ENCODE data around the gene CNPPD1.
A peak's percentile ranks its signal among the peaks of the same experiment; 100 is the strongest.

CNPPD1 gene

GRCh38 chr2:219219784-219220532, 43.2 kb upstream of the CNPPD1 start:
- H3K9me3 Mint-ChIP-seq: no peaks in the 10 kb centered on the region
- H3K27me3 Mint-ChIP-seq (ENCODE audit: low read depth): no peaks in the 10 kb centered on the region
- peak overlapping the region; percentile 5 to 96 (median 94) for H3K4me3 Mint-ChIP-seq
- peaks cover 38% of the 10 kb centered on the region for H3K4me1 Mint-ChIP-seq
- H3K27ac Mint-ChIP-seq: peak overlapping the region in 2 of 3 experiments; percentile 65 to 90
- H3K36me3 Mint-ChIP-seq (ENCODE audit: low read depth): peaks cover 30% of the 10 kb centered on the region
- TF ChIP-seq, protein P1, sequence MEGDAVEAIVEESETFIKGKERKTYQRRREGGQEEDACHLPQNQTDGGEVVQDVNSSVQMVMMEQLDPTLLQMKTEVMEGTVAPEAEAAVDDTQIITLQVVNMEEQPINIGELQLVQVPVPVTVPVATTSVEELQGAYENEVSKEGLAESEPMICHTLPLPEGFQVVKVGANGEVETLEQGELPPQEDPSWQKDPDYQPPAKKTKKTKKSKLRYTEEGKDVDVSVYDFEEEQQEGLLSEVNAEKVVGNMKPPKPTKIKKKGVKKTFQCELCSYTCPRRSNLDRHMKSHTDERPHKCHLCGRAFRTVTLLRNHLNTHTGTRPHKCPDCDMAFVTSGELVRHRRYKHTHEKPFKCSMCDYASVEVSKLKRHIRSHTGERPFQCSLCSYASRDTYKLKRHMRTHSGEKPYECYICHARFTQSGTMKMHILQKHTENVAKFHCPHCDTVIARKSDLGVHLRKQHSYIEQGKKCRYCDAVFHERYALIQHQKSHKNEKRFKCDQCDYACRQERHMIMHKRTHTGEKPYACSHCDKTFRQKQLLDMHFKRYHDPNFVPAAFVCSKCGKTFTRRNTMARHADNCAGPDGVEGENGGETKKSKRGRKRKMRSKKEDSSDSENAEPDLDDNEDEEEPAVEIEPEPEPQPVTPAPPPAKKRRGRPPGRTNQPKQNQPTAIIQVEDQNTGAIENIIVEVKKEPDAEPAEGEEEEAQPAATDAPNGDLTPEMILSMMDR (IDR thresholded peaks at IDR 0.05; ENCODE audit: unreplicated experiment in 3 of 3): no peak

DNA sequence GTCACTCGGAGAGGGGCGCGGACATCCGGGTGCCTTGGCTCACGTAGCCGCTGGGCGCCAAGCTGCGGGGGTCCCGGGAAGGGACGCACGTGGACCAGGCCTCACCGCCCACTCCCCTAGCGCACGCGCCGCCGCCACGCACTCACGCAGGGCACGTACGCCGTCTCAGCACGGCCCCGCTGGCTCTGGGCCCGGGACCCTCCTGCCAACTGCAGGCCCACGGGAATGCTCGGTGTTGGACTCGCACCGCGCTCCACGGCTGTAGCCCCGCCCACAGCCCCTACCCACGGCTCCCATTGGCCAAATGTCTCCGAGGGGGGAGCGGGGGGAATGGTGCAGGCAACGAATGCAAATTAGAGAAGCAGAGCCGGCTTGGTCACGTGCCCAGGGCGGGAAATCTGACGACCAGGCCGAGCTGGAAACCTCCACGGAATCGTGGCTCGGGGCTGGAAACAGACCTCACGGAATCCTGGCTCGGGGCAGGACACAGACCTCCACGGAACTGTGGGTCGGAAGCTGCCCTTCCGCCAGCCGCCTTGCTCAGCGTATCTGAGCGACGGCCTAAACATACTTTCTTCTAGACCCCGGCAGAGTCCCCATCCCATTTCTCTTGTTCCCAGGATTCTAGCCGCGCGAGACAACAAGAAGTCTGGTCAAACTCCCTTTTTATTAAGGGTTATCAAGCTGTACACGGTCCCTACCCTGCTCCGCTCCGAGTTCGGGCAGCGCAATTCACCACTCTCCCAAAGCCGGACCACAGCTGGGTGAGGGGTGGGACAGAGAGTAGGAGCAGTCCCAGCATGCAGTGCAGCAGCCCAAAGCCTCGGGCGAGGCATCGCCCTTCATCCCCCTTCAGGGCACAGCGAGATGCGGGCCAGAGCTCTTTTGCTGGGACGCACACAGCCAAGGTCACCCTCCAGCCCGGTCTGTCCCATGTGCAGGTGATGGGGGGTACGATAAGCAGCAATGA, 42.3 kb upstream of the CNPPD1 start, which contains the start of gene ABCB6:
Gene ABCB6 (minus strand): TSS at position 227 of the 970 bp plus-strand sequence. CDS start 285 bp downstream, outside the sequence.
- H3K9me3 Mint-ChIP-seq: no peaks in the 10 kb centered on the region
- H3K36me3 Mint-ChIP-seq (ENCODE audit: low read depth): peaks cover 28% of the 10 kb centered on the region

GRCh38 chr2:219218217-219218731, 41.5 kb upstream of the CNPPD1 start:
- TF ChIP-seq, protein P1 (IDR thresholded peaks at IDR 0.05; ENCODE audit: unreplicated experiment in 3 of 3): peak in 1 of 3 experiments; percentile 8
- Mint-ChIP-seq H3K4me1 (peaks cover 41% of the 10 kb centered on the region), H3K4me3 (peak overlapping the region; percentile 91 to 96 (median 94)), H3K27ac (peak overlapping the region; percentile 93 to 99 (median 97)), H3K27me3 (ENCODE audit: low read depth) (no peaks in the 10 kb centered on the region), H3K9me3 (no peaks in the 10 kb centered on the region), H3K36me3 (ENCODE audit: low read depth) (peaks cover 24% of the 10 kb centered on the region)

More for the DNA sequence above, 42.3 kb upstream of the CNPPD1 start, which contains the start of gene ABCB6:
- H3K4me3 Mint-ChIP-seq: peak within 1 kb of the TSS; percentile 91 to 96 (median 94)
- H3K27ac Mint-ChIP-seq: peak within 1 kb of the TSS; percentile 93 to 99 (median 97)
- H3K27me3 Mint-ChIP-seq (ENCODE audit: low read depth): no peaks in the 10 kb centered on the region
- peaks cover 41% of the 10 kb centered on the region for H3K4me1 Mint-ChIP-seq
- TF ChIP-seq, protein P1 (IDR thresholded peaks at IDR 0.05; ENCODE audit: unreplicated experiment in 3 of 3): no peak

GRCh38 chr2:219216535-219216915, 39.8 kb upstream of the CNPPD1 start:
- TF ChIP-seq, protein P1 (IDR thresholded peaks at IDR 0.05; ENCODE audit: unreplicated experiment in 3 of 3): no peak
- H3K9me3 Mint-ChIP-seq: no peaks in the 10 kb centered on the region
- H3K27me3 Mint-ChIP-seq (ENCODE audit: low read depth): no peaks in the 10 kb centered on the region
- peaks cover 30% of the 10 kb centered on the region for H3K36me3 Mint-ChIP-seq (ENCODE audit: low read depth)
- H3K4me1 Mint-ChIP-seq: peaks cover 32% of the 10 kb centered on the region
- peak overlapping the region; percentile 46 to 77 (median 65) for H3K4me3 Mint-ChIP-seq
- H3K27ac Mint-ChIP-seq: peak overlapping the region in 2 of 3 experiments; percentile 48 to 84

- H3K36me3 Mint-ChIP-seq (ENCODE audit: low read depth): peaks cover 28% of the 10 kb centered on the region
- TF ChIP-seq, protein P1 (IDR thresholded peaks at IDR 0.05; ENCODE audit: unreplicated experiment in 3 of 3): no peak
- H3K4me3 Mint-ChIP-seq: peak overlapping the region in 1 of 3 experiments; percentile 31
- peaks cover 28% of the 10 kb centered on the region for H3K4me1 Mint-ChIP-seq
- H3K9me3 Mint-ChIP-seq: no peaks in the 10 kb centered on the region
- H3K27me3 Mint-ChIP-seq (ENCODE audit: low read depth): no peaks in the 10 kb centered on the region
- H3K27ac Mint-ChIP-seq: peak overlapping the region in 1 of 3 experiments; percentile 92
Observed at GRCh38 chr2:219215871-219216534, 39.3 kb upstream of the CNPPD1 start.

Measured in nephron (organoid).